Tibial nerve (tissue), 4 donors: ENCODE results near the gene SLC38A9. TPM values are rescaled to one million over a fixed set of nuclear protein-coding genes. Genes with fewer than 3 reads are reported as not detected.
A peak's percentile ranks its signal among the peaks of the same experiment; 100 is the strongest.

Experiments
- DNase-seq, 2 donors: peaks; one replicate each; pipeline ENCODE4 v3.0.0-alpha.2; 2019; ENCODE audit warnings: low spot score in 2 of 2
- H3K27ac ChIP-seq, 4 donors: fragments of 200-600 bp; sonication (generic) in 3 of 4; one replicate each; pipeline ENCODE4 v1.5.1; 2017 to 2019; ENCODE audit warnings: mild to moderate bottlenecking in 1 of 4
- H3K27me3 ChIP-seq, 2 donors: fragments of 200-600 bp; sonication (generic) in 1 of 2; one replicate each; pipeline versions ENCODE4 v1.5.1 to v1.6.0; 2017 to 2019
- H3K36me3 ChIP-seq, 3 donors: fragments of 200-600 bp; sonication (generic); one replicate each; pipeline ENCODE4 v1.5.1; 2018 to 2019
- H3K4me1 ChIP-seq, 4 donors: fragments of 200-600 bp; sonication (generic) in 3 of 4; one replicate each; pipeline ENCODE4 v1.5.1; 2017 to 2019
- H3K4me3 ChIP-seq, 4 donors: fragments of 200-600 bp; sonication (generic) in 3 of 4; one replicate each; pipeline ENCODE4 v1.5.1; 2017 to 2019; ENCODE audit warnings: mild to moderate bottlenecking in 1 of 4, moderate library complexity in 1 of 4
- H3K9me3 ChIP-seq, 4 donors: fragments of 200-600 bp; sonication (generic) in 3 of 4; one replicate each; pipeline ENCODE4 v1.5.1; 2017 to 2019
- CTCF ChIP-seq, 5 experiments: fragments of 200-600 bp in 3 of 5; fragments of 450-650 bp in 2 of 5; sonication (generic) in 3 of 5; IDR thresholded peaks; one replicate each; pipeline ENCODE4 v1.5.1; 2016 to 2019; ENCODE audit warnings: antibody characterized with exemption in 5 of 5, mild to moderate bottlenecking in 3 of 5, moderate library complexity in 2 of 5
- EP300 ChIP-seq, 2 donors: sonication (generic); formaldehyde crosslinking; IDR thresholded peaks; one replicate each; pipeline ENCODE4 v1.6.1; 2017; ENCODE audit warnings: antibody characterized with exemption in 2 of 2, mild to moderate bottlenecking in 1 of 2
- POLR2A ChIP-seq, 2 donors: fragments of 450-650 bp; IDR thresholded peaks; one replicate each; pipeline ENCODE4 v1.6.1; 2017; ENCODE audit warnings: antibody characterized with exemption in 2 of 2, mild to moderate bottlenecking in 2 of 2, moderate library complexity in 2 of 2
- WGBS, 2 donors: methylation state at CpG; one replicate each; pipeline ENCODE4 v1.1.5; 2018; 5-methylcytosine and 5-hydroxymethylcytosine counted together
- total RNA-seq, 4 donors: library from RNA; depleted of rRNA; stranded (reverse); fragments of >200 nt; gene quantifications; one replicate each; pipeline ENCODE4 v1.1.0, GENCODE V29; 2016

The SLC38A9 gene
- total RNA-seq, 4 donors from 2014 or later = 11.0 to 39.1 (median 23.6) TPM

GRCh38 chr5:55599148-55600050 is 112.7 kb downstream of the SLC38A9 start:
- no peaks in the 10 kb centered on the region for H3K36me3 ChIP-seq
- H3K27me3 ChIP-seq = no peaks in the 10 kb centered on the region
- TF ChIP-seq CTCF (IDR thresholded peaks at IDR 0.05) = no peak
- no peak for TF ChIP-seq POLR2A (IDR thresholded peaks at IDR 0.05)
- TF ChIP-seq EP300 (IDR thresholded peaks at IDR 0.05) = peak in 1 of 2 donors; percentile 13
- peak overlapping the region; percentile 62 to 96 (median 90) for H3K27ac ChIP-seq
- peaks cover 0 to 70% (median 45%) of the 10 kb centered on the region in 4 donors for H3K4me1 ChIP-seq
- DNase-seq = no peak
- no peaks in the 10 kb centered on the region for H3K9me3 ChIP-seq
- 81 to 94% methylated on average over 8 of the region's 8 CpGs for WGBS, 2 donors
- no peak overlapping the region for H3K4me3 ChIP-seq

GRCh38 chr5:55597014-55597981 is 114.8 kb downstream of the SLC38A9 start:
- Histone ChIP-seq H3K27me3 (no peaks in the 10 kb centered on the region), H3K4me3 (no peak overlapping the region), H3K9me3 (no peaks in the 10 kb centered on the region), H3K4me1 (peaks cover 0 to 52% (median 36%) of the 10 kb centered on the region in 4 donors), H3K36me3 (no peaks in the 10 kb centered on the region), H3K27ac (peak overlapping the region in 3 of 4 donors; percentile 68 to 96 (median 94))
- WGBS, 2 donors = 47 to 59% methylated on average over 7 of the region's 7 CpGs
- TF ChIP-seq POLR2A (IDR thresholded peaks at IDR 0.05) (no peak), EP300 (IDR thresholded peaks at IDR 0.05) (peak in 1 of 2 donors; percentile 43), CTCF (IDR thresholded peaks at IDR 0.05) (no peak)
- peak in 1 of 2 donors; percentile 34 for DNase-seq

- Histone ChIP-seq H3K4me1 (peaks cover 0 to 26% (median 14%) of the 10 kb centered on the region in 4 donors), H3K4me3 (no peak overlapping the region), H3K36me3 (no peaks in the 10 kb centered on the region), H3K9me3 (no peaks in the 10 kb centered on the region), H3K27me3 (no peaks in the 10 kb centered on the region), H3K27ac (peak overlapping the region in 2 of 4 donors; percentile 31 to 52)
- 62 to 63% methylated on average over 2 of the region's 2 CpGs for WGBS, 2 donors
- TF ChIP-seq EP300 (IDR thresholded peaks at IDR 0.05) = peak in 1 of 2 donors; percentile 65
- TF ChIP-seq CTCF (IDR thresholded peaks at IDR 0.05) = no peak
- DNase-seq = no peak
These were observed 117.5 kb downstream of the SLC38A9 start for GRCh38 chr5:55594671-55595070.

GRCh38 chr5:55593115-55593472 is 119.0 kb downstream of the SLC38A9 start:
- TF ChIP-seq CTCF (IDR thresholded peaks at IDR 0.05) (no peak), POLR2A (IDR thresholded peaks at IDR 0.05) (no peak), EP300 (IDR thresholded peaks at IDR 0.05) (no peak)
- WGBS, 2 donors = 65 to 70% methylated on average over 3 of the region's 3 CpGs

More at GRCh38 chr5:55593115-55593472, 119.0 kb downstream of the SLC38A9 start:
- DNase-seq = no peak
- no peaks in the 10 kb centered on the region for H3K9me3 ChIP-seq
- no peak overlapping the region for H3K4me3 ChIP-seq
- H3K4me1 ChIP-seq = peaks cover 0 to 16% (median 12%) of the 10 kb centered on the region in 4 donors
- peak overlapping the region in 2 of 4 donors; percentile 32 to 46 for H3K27ac ChIP-seq
- H3K27me3 ChIP-seq = no peaks in the 10 kb centered on the region
- no peaks in the 10 kb centered on the region for H3K36me3 ChIP-seq
